ENCODE measurements around the gene MRPL45.

MRPL45 gene

GRCh38 chr17:38326996-38327792 lies 30.2 kb downstream of the MRPL45 start:
- DNase-seq (ENCODE audit: low spot score), result no peak
- TF ChIP-seq, protein P1, sequence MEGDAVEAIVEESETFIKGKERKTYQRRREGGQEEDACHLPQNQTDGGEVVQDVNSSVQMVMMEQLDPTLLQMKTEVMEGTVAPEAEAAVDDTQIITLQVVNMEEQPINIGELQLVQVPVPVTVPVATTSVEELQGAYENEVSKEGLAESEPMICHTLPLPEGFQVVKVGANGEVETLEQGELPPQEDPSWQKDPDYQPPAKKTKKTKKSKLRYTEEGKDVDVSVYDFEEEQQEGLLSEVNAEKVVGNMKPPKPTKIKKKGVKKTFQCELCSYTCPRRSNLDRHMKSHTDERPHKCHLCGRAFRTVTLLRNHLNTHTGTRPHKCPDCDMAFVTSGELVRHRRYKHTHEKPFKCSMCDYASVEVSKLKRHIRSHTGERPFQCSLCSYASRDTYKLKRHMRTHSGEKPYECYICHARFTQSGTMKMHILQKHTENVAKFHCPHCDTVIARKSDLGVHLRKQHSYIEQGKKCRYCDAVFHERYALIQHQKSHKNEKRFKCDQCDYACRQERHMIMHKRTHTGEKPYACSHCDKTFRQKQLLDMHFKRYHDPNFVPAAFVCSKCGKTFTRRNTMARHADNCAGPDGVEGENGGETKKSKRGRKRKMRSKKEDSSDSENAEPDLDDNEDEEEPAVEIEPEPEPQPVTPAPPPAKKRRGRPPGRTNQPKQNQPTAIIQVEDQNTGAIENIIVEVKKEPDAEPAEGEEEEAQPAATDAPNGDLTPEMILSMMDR (IDR thresholded peaks at IDR 0.05; ENCODE audit: extremely low read depth, missing control alignments), result no peak

DNA sequence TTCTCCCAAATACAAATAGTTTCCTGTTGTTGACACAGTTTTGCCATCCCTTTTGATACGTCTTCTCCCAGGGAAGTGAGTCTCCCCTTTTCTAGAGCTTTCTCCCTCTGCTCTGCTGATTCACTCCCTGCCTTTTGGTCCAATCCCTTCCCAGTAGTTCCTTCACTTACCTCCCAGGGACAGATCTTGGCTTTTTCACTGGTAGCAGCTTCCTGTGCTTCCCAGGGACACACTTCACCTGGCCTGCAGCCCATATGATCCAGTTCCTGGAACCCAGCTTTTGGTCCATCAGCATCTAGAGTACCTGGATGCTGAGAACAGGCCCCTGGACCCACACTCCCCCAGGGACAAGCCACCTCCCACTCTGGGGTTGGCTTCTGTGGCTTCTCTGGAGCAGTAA lies 31.0 kb downstream of the MRPL45 start:
- TF ChIP-seq, protein P1 (IDR thresholded peaks at IDR 0.05; ENCODE audit: extremely low read depth, missing control alignments), result no peak
- DNase-seq (ENCODE audit: low spot score), result no peak

- TF ChIP-seq, protein P1 (IDR thresholded peaks at IDR 0.05; ENCODE audit: extremely low read depth, missing control alignments), result no peak
- DNase-seq (ENCODE audit: low spot score), result no peak
Measured at GRCh38 chr17:38328620-38329019, 31.7 kb downstream of the MRPL45 start.

GRCh38 chr17:38329284-38329683 lies 32.3 kb downstream of the MRPL45 start:
- no peak for DNase-seq (ENCODE audit: low spot score)
- TF ChIP-seq, protein P1 (IDR thresholded peaks at IDR 0.05; ENCODE audit: extremely low read depth, missing control alignments), result no peak

GRCh38 chr17:38329808-38330730 lies 33.1 kb downstream of the MRPL45 start:
- TF ChIP-seq, protein P1 (IDR thresholded peaks at IDR 0.05; ENCODE audit: extremely low read depth, missing control alignments), result no peak

DNA sequence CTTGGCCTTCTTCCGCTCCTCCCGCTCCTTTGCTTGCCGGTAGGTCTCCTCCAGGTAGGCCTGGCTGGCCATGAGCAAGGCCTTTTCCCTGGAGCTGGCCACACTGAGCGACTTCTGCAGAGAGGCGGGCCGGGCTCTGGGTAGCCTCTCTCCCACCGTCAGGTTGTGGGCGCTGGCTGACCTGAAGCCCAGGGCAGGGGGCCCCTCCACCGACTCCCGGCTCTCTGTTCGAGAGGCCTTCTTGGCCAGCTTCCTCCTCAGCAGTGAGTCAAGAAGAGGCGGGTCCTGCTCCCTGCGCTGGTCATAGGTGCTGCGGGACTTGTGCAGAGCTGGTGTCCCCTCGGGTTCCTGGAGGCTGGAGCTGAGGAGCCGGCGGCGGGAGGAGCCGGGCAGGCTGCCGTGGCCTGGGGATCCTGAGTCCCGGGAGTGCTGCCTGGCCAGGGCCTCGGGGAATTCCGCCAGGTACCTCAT lies 34.0 kb downstream of the MRPL45 start:
- TF ChIP-seq, protein P1 (IDR thresholded peaks at IDR 0.05; ENCODE audit: extremely low read depth, missing control alignments), result no peak
- no peak for DNase-seq (ENCODE audit: low spot score)

More at GRCh38 chr17:38329808-38330730, 33.1 kb downstream of the MRPL45 start:
- no peak for DNase-seq (ENCODE audit: low spot score)

- TF ChIP-seq, protein P1 (IDR thresholded peaks at IDR 0.05; ENCODE audit: extremely low read depth, missing control alignments), result no peak
- DNase-seq (ENCODE audit: low spot score), result no peak
Measured at GRCh38 chr17:38332735-38333134, 35.8 kb downstream of the MRPL45 start.

Data from GM20000 (cell line).